ENCODE data around the gene NARS2. TPM values are rescaled to one million over a fixed set of nuclear protein-coding genes. Genes with fewer than 3 reads are reported as not detected.
"Not testable (repeated sequence)": the region's sequence is repeated elsewhere in the genome, so short reads cannot be mapped to it uniquely, and the experiment has no call there.

The NARS2 gene
- total RNA-seq, 2 donors from 2014 or later, result 7.7 to 14.8 TPM

GRCh38 chr11:78469896-78470295, 104.8 kb downstream of the NARS2 start:
- Histone ChIP-seq H3K36me3 (no peaks in the 10 kb centered on the region), H3K4me1 (no peaks in the 10 kb centered on the region), H3K27ac (no peak overlapping the region), H3K27me3 (no peaks in the 10 kb centered on the region), H3K4me3 (no peak overlapping the region), H3K9me3 (no peaks in the 10 kb centered on the region)
- no peak for TF ChIP-seq CTCF (IDR thresholded peaks at IDR 0.05)
- no peak for DNase-seq (ENCODE audit: low spot score)

GRCh38 chr11:78467931-78468330, 106.7 kb downstream of the NARS2 start:
- H3K4me3 ChIP-seq, result no peak overlapping the region
- TF ChIP-seq CTCF (IDR thresholded peaks at IDR 0.05), result no peak
- H3K4me1 ChIP-seq, result no peaks in the 10 kb centered on the region
- no peak for DNase-seq (ENCODE audit: low spot score)
- H3K36me3 ChIP-seq, result no peaks in the 10 kb centered on the region
- H3K27ac ChIP-seq, result no peak overlapping the region
- H3K9me3 ChIP-seq, result no peaks in the 10 kb centered on the region
- H3K27me3 ChIP-seq, result no peaks in the 10 kb centered on the region

- Histone ChIP-seq H3K4me1 (no peaks in the 10 kb centered on the region), H3K27me3 (no peaks in the 10 kb centered on the region), H3K9me3 (no peaks in the 10 kb centered on the region), H3K4me3 (no peak overlapping the region), H3K36me3 (no peaks in the 10 kb centered on the region), H3K27ac (no peak overlapping the region)
- DNase-seq (ENCODE audit: low spot score), result no peak
- no peak for TF ChIP-seq CTCF (IDR thresholded peaks at IDR 0.05)
Measured at GRCh38 chr11:78467370-78467769, 107.3 kb downstream of the NARS2 start.

- no peak for DNase-seq (ENCODE audit: low spot score)
- Histone ChIP-seq H3K4me1 (no peaks in the 10 kb centered on the region), H3K27ac (no peak overlapping the region), H3K36me3 (no peaks in the 10 kb centered on the region), H3K9me3 (no peaks in the 10 kb centered on the region), H3K27me3 (no peaks in the 10 kb centered on the region), H3K4me3 (no peak overlapping the region)
- TF ChIP-seq CTCF (IDR thresholded peaks at IDR 0.05), result no peak
Measured at GRCh38 chr11:78465169-78465942, 109.3 kb downstream of the NARS2 start.

- not testable (repeated sequence) for H3K4me1 ChIP-seq; H3K4me3 ChIP-seq; H3K27ac ChIP-seq; DNase-seq (ENCODE audit: low spot score); H3K36me3 ChIP-seq; H3K27me3 ChIP-seq; H3K9me3 ChIP-seq
Measured at GRCh38 chr11:78464787-78465168, 109.9 kb downstream of the NARS2 start.

- DNase-seq (ENCODE audit: low spot score), result no peak
- Histone ChIP-seq H3K9me3 (no peaks in the 10 kb centered on the region), H3K27ac (no peak overlapping the region), H3K36me3 (peaks cover 3% of the 10 kb centered on the region), H3K27me3 (no peaks in the 10 kb centered on the region), H3K4me3 (no peak overlapping the region), H3K4me1 (no peaks in the 10 kb centered on the region)
- no peak for TF ChIP-seq CTCF (IDR thresholded peaks at IDR 0.05)
Measured at GRCh38 chr11:78460471-78460870, 114.2 kb downstream of the NARS2 start.

All from right atrium auricular region (tissue), 2 donors.